GM13976 (cell line): ENCODE data around the gene OARD1.
A peak's percentile ranks its signal among the peaks of the same experiment; 100 is the strongest.

Experiments used
- DNase-seq: peaks from one replicate; pipeline ENCODE4 v3.0.0; 2012; ENCODE audit warnings: low spot score
- in situ Hi-C: fragments of 300-500 bp; cut with MboI; formaldehyde crosslinking; loops from one replicate; pipeline ENCODE4 v1.12.0; 2022; ENCODE audit warnings: low sequenced_read_pairs, mixed read lengths, inconsistent platforms; ENCODE audit not compliant: unreplicated experiment
- TF ChIP-seq, protein P1 (sequence below): IDR thresholded peaks from 2 replicates; pipeline ENCODE4 v1.5.1; 2012; ENCODE audit warnings: borderline replicate concordance, mild to moderate bottlenecking; ENCODE audit not compliant: insufficient read depth; ENCODE audit errors: extremely low read depth, missing control alignments, control extremely low read depth

OARD1 gene

DNA sequence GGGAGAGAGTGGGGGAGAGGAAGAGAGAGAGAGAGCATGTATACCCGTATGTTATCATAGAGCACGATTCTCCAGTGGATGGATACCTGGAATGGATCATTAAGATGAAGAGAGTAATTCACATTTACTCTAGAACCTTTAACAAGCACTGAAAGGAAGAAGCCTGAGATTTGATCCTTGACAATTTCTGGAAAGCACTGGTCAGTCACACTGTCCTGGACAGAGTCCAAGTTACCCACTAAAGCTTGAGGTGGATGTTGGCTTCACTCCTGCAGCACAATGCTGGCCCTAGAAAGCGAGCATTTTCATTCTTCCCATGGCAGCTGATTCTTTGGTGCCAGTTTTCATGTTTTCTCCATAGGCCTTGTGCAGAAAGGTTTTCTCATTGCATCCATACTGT is 26.2 kb upstream of the OARD1 start:
- DNase-seq = no peak
- TF ChIP-seq, protein P1, sequence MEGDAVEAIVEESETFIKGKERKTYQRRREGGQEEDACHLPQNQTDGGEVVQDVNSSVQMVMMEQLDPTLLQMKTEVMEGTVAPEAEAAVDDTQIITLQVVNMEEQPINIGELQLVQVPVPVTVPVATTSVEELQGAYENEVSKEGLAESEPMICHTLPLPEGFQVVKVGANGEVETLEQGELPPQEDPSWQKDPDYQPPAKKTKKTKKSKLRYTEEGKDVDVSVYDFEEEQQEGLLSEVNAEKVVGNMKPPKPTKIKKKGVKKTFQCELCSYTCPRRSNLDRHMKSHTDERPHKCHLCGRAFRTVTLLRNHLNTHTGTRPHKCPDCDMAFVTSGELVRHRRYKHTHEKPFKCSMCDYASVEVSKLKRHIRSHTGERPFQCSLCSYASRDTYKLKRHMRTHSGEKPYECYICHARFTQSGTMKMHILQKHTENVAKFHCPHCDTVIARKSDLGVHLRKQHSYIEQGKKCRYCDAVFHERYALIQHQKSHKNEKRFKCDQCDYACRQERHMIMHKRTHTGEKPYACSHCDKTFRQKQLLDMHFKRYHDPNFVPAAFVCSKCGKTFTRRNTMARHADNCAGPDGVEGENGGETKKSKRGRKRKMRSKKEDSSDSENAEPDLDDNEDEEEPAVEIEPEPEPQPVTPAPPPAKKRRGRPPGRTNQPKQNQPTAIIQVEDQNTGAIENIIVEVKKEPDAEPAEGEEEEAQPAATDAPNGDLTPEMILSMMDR = no peak
- in situ Hi-C loops = loop anchor here (10.0 kb wide), 1 partner anchor 226 kb away; no protein-coding TSS in a partner anchor

DNA sequence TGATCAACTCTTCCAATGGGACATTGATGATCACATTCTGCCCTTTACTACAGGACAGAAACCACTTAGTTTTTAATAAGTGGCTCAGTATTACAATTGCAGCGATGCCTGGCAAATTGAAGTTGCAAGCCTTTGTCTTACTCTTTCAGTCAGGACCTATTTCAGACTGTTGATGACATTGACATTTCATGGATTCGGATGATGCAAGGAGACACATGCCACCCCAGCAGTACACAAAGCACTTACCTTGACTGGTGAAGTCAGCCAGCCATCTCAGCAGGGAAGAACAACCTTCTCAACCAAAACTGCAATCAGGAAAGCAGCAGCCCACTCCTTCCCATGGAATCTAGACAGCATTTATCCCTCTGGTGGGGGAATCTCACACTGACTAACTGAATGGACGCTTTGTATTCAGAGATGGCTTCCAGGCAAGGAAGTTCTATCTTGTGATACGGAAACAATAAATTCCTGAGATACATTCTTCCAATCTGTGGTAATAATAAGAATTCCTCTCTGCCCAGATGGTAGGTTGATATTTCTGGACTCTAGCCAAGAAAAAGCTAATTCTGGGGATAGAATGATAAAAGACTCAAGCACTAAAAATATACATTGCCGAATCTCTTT is 25.4 kb upstream of the OARD1 start:
- in situ Hi-C loops = loop anchor here (10.0 kb wide), 1 partner anchor 227 kb away; no protein-coding TSS in a partner anchor
- DNase-seq = no peak
- TF ChIP-seq, protein P1 = no peak

GRCh38 chr6:41093729-41094128 is 21.6 kb upstream of the OARD1 start:
- TF ChIP-seq, protein P1 = no peak
- in situ Hi-C loops = loop anchor here (10.0 kb wide), 1 partner anchor 231 kb away; no protein-coding TSS in a partner anchor
- DNase-seq = no peak

DNA sequence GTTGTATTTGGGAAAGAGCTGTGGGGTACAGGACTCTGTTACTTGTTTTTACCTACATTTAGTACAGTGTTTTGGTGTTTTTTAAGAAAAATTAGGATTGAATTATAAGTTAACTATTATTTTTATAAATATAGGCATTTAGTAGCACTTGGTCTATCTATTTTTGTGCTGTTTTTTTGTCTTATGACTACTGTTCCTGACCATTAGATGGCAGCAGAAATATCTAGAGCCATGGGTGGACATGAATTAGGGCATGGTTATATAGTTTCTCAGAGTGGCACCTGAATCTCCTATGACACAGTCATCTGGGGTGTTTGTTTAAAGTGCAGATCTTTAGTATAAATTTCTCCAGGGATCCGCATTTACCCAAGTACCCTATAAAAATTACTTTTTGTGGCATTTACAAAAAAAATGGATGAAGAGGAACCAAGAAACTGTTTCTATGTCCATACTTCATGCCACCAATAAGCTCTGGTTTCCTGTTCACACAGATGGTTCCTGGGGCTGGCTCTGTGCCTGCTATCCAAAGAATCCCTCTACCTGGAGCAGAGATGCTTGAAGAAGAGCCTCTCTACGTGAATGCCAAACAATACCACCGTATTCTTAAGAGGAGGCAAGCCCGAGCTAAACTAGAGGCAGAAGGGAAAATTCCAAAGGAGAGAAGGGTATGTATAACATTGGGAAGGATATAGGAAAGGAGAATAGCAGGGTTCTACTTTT is 20.4 kb upstream of the OARD1 start:
- in situ Hi-C loops = loop anchor here (10.0 kb wide), 1 partner anchor 232 kb away; no protein-coding TSS in a partner anchor
- peak; percentile 42 for DNase-seq
- TF ChIP-seq, protein P1 = no peak

DNA sequence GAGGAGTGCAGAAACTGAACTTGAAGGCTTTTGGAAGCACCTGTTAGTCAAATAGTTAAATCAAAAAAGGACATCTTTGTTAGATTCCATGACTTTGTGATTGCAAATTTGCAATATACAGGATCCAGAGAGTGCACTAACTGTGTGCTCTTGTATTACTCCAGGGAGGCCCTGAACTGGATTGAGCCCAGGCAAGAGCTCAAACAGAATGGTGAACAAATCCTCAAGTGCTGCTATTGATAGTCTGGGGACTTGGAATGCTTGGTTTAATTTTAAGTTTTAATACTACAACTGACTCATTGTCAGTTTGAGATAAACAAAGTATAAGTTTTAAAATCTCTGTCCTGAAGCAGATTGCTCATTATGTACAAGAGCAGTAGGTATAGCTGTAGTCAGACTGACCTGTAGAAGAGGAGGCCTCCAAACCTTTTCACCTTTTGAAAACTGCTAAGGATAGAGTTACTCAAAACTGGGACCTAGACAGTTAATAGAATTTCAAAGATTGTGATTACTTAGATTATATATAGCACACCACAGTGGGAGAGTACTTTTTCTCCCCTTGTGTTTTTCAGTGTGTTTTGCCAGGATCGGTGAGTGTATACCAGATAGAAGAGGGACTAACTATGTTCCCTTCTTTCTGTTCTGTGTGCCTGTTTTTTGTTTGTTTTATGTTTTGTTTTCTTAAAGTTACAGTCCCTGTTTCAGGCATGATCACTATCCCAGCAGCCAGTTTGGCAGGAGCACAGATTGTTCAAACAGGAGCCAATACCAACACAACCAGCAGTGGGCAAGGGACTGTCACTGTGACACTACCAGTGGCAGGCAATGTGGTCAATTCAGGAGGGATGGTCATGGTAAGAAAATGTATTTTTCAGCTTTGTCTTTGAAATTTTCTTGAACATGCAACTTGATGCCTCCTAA is 18.9 kb upstream of the OARD1 start:
- in situ Hi-C loops = loop anchor here (10.0 kb wide), 1 partner anchor 234 kb away; no protein-coding TSS in a partner anchor
- no peak for DNase-seq

GRCh38 chr6:41088451-41088850 is 16.3 kb upstream of the OARD1 start:
- in situ Hi-C loops = no loop called here
- TF ChIP-seq, protein P1 = no peak
- DNase-seq = no peak

More for the DNA sequence above, 18.9 kb upstream of the OARD1 start:
- TF ChIP-seq, protein P1 = no peak
